Measurements from ENCODE around the gene COLGALT1.

- TF ChIP-seq CTCF (IDR thresholded peaks at IDR 0.05) (no peak), POLR2AphosphoS5 (IDR thresholded peaks at IDR 0.05) (no peak), EP300 (IDR thresholded peaks at IDR 0.05) (no peak), POLR2A (IDR thresholded peaks at IDR 0.05) (no peak)
Observed at GRCh38 chr19:17512574-17512939, 42.9 kb upstream of the COLGALT1 start.
